Measurements from ENCODE around the gene EXOC3L4. TPM values are rescaled to one million over a fixed set of nuclear protein-coding genes. Genes with fewer than 3 reads are reported as not detected.
A peak's percentile ranks its signal among the peaks of the same experiment; 100 is the strongest.

EXOC3L4 gene
- total RNA-seq, 1 experiment from 2014 or later, result not detected

DNA sequence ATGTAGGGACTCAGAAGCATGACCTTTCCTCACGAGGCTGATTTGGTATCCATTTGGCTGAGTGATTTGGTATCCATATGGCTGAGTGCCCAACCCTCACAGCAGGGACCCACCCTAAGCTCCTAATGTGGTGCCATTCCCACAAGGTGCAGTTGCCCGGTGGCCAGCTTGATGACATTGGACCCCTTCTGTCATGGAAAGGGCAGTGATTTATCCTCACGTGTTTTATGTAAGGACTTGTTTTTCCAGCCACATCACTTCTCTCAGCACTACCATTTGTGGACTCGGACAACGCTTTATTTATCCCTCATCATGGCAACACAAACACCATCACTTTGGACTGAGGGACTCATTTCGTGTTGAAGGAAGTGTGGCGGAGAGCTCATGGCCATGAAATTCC, 28.7 kb upstream of the EXOC3L4 start:
- Histone ChIP-seq H4K20me1 (ENCODE audit: insufficient read depth) (no peaks in the 10 kb centered on the region), H3K9me3 (ENCODE audit: control insufficient read depth in 1 of 2, insufficient read depth in 1 of 2, low read depth in 1 of 2, low read length in 2 of 2) (no peaks in the 10 kb centered on the region), H3K27me3 (ENCODE audit: insufficient read depth, low read length) (no peaks in the 10 kb centered on the region), H3K4me3 (replicated peaks in 1 of 2; ENCODE audit: low read depth in 1 of 2, low read length in 2 of 2) (no peak overlapping the region), H3K4me1 (ENCODE audit: control insufficient read depth in 1 of 2, insufficient read depth in 2 of 2, low read length in 2 of 2) (peaks cover 35 to 51% of the 10 kb centered on the region in 2 experiments), H2AFZ (ENCODE audit: low read depth, low read length, poor library complexity, severe bottlenecking) (no peak overlapping the region), H3K27ac (ENCODE audit: low read depth, low read length) (no peak overlapping the region), H3K36me3 (ENCODE audit: control insufficient read depth in 1 of 2, insufficient read depth in 2 of 2, low read length in 2 of 2) (no peaks in the 10 kb centered on the region), H3K9ac (ENCODE audit: low read length) (no peak overlapping the region), H3K4me2 (ENCODE audit: low read length) (peak overlapping the region; percentile 76), H3K79me2 (ENCODE audit: insufficient read depth, low read length) (no peaks in the 10 kb centered on the region), H3K9me2 (ENCODE audit: insufficient read depth) (no peaks in the 10 kb centered on the region)
- DNase-seq (ENCODE audit: low read depth, low spot score), result no peak
- TF ChIP-seq CEBPB (IDR thresholded peaks at IDR 0.05; ENCODE audit: low read depth) (no peak), SP1 (IDR thresholded peaks at IDR 0.05; ENCODE audit: low read depth) (no peak), JUND (IDR thresholded peaks at IDR 0.05) (no peak), EZH2phosphoT487 (IDR thresholded peaks at IDR 0.05; ENCODE audit: borderline replicate concordance) (no peak), CBX3 (IDR thresholded peaks at IDR 0.05; ENCODE audit: low read depth) (no peak)
- TF ChIP-seq, protein P1, sequence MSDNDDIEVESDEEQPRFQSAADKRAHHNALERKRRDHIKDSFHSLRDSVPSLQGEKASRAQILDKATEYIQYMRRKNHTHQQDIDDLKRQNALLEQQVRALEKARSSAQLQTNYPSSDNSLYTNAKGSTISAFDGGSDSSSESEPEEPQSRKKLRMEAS (IDR thresholded peaks at IDR 0.05), result no peak
- TF ChIP-seq, protein P2, sequence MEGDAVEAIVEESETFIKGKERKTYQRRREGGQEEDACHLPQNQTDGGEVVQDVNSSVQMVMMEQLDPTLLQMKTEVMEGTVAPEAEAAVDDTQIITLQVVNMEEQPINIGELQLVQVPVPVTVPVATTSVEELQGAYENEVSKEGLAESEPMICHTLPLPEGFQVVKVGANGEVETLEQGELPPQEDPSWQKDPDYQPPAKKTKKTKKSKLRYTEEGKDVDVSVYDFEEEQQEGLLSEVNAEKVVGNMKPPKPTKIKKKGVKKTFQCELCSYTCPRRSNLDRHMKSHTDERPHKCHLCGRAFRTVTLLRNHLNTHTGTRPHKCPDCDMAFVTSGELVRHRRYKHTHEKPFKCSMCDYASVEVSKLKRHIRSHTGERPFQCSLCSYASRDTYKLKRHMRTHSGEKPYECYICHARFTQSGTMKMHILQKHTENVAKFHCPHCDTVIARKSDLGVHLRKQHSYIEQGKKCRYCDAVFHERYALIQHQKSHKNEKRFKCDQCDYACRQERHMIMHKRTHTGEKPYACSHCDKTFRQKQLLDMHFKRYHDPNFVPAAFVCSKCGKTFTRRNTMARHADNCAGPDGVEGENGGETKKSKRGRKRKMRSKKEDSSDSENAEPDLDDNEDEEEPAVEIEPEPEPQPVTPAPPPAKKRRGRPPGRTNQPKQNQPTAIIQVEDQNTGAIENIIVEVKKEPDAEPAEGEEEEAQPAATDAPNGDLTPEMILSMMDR (IDR thresholded peaks at IDR 0.05 in 2 of 3, conservative IDR thresholded peaks at IDR 0.05 in 1 of 3; ENCODE audit: borderline replicate concordance in 1 of 3, insufficient read depth in 1 of 3, low read depth in 2 of 3, low read length in 2 of 3), result no peak
- intact Hi-C loops (cut with micrococcal nuclease), result no loop called here
- ChIA-PET POLR2A (no interaction called here), CTCF (no interaction called here), RAD21 (ENCODE audit: low non-redundant PET in 1 of 2, low total read pairs in 2 of 2, uncharacterized antibody in 2 of 2, unreplicated experiment in 2 of 2) (no interaction called here)
- no peak for ATAC-seq
- no TSS peak for BruUV-seq (replicated peaks)

DNA sequence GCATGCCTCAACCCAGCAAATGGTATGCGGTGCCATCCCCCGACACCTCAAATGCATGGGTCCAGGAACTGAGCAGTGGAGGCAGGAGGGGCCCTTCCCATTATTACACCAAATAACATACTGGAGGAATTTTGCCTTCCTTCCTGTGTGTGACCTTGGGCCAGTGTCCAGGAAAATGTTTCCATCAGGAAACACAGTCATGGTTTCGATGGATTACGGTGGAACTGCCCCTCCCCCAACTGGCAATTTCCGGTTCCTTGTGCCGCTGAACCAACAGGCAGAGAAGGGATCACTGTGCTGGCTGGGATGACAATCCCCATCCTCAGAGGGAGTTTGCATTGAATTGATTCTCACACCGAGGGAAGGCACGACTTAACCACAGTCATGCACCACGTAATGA, 28.1 kb upstream of the EXOC3L4 start:
- peaks cover 35 to 56% of the 10 kb centered on the region in 2 experiments for H3K4me1 ChIP-seq (ENCODE audit: control insufficient read depth in 1 of 2, insufficient read depth in 2 of 2, low read length in 2 of 2)
- H2AFZ ChIP-seq (ENCODE audit: low read depth, low read length, poor library complexity, severe bottlenecking), result peak overlapping the region; percentile 71
- no peaks in the 10 kb centered on the region for H4K20me1 ChIP-seq (ENCODE audit: insufficient read depth)
- intact Hi-C loops (cut with micrococcal nuclease), result no loop called here
- no peak for ATAC-seq
- POLR2A ChIA-PET, result no interaction called here
- DNase-seq (ENCODE audit: low read depth, low spot score), result no peak
- H3K4me2 ChIP-seq (ENCODE audit: low read length), result peak overlapping the region; percentile 76
- H3K9me2 ChIP-seq (ENCODE audit: insufficient read depth), result no peaks in the 10 kb centered on the region
- CTCF ChIA-PET, result no interaction called here
- no peak overlapping the region for H3K9ac ChIP-seq (ENCODE audit: low read length)
- no peaks in the 10 kb centered on the region for H3K27me3 ChIP-seq (ENCODE audit: insufficient read depth, low read length)
- no TSS peak for BruUV-seq (replicated peaks)
- H3K36me3 ChIP-seq (ENCODE audit: control insufficient read depth in 1 of 2, insufficient read depth in 2 of 2, low read length in 2 of 2), result no peaks in the 10 kb centered on the region
- H3K9me3 ChIP-seq (ENCODE audit: control insufficient read depth in 1 of 2, insufficient read depth in 1 of 2, low read depth in 1 of 2, low read length in 2 of 2), result no peaks in the 10 kb centered on the region
- H3K79me2 ChIP-seq (ENCODE audit: insufficient read depth, low read length), result no peaks in the 10 kb centered on the region
- no peak overlapping the region for H3K4me3 ChIP-seq (replicated peaks in 1 of 2; ENCODE audit: low read depth in 1 of 2, low read length in 2 of 2)
- RAD21 ChIA-PET (ENCODE audit: low non-redundant PET in 1 of 2, low total read pairs in 2 of 2, uncharacterized antibody in 2 of 2, unreplicated experiment in 2 of 2), result no interaction called here
- 0 out of 2 replicates have a peak overlapping the region, but pooled peaks have one; percentile 20 for H3K27ac ChIP-seq (ENCODE audit: low read depth, low read length)
- TF ChIP-seq POLR2AphosphoS5 (IDR thresholded peaks at IDR 0.05; ENCODE audit: low read depth, low read length) (no peak), CBX3 (IDR thresholded peaks at IDR 0.05; ENCODE audit: low read depth) (no peak), TCF7L2 (IDR thresholded peaks at IDR 0.05; ENCODE audit: borderline replicate concordance, extremely low read depth, insufficient read depth, insufficient read length) (no peak), EZH2phosphoT487 (IDR thresholded peaks at IDR 0.05; ENCODE audit: borderline replicate concordance) (no peak), EGR1 (IDR thresholded peaks at IDR 0.05; ENCODE audit: low read depth) (no peak), SRF (IDR thresholded peaks at IDR 0.05; ENCODE audit: low read depth) (no peak)
- TF ChIP-seq, protein P3, sequence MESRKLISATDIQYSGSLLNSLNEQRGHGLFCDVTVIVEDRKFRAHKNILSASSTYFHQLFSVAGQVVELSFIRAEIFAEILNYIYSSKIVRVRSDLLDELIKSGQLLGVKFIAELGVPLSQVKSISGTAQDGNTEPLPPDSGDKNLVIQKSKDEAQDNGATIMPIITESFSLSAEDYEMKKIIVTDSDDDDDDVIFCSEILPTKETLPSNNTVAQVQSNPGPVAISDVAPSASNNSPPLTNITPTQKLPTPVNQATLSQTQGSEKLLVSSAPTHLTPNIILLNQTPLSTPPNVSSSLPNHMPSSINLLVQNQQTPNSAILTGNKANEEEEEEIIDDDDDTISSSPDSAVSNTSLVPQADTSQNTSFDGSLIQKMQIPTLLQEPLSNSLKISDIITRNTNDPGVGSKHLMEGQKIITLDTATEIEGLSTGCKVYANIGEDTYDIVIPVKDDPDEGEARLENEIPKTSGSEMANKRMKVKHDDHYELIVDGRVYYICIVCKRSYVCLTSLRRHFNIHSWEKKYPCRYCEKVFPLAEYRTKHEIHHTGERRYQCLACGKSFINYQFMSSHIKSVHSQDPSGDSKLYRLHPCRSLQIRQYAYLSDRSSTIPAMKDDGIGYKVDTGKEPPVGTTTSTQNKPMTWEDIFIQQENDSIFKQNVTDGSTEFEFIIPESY (IDR thresholded peaks at IDR 0.05; ENCODE audit: extremely low read depth, insufficient replicate concordance, low read length), result no peak
- TF ChIP-seq, protein P4, sequence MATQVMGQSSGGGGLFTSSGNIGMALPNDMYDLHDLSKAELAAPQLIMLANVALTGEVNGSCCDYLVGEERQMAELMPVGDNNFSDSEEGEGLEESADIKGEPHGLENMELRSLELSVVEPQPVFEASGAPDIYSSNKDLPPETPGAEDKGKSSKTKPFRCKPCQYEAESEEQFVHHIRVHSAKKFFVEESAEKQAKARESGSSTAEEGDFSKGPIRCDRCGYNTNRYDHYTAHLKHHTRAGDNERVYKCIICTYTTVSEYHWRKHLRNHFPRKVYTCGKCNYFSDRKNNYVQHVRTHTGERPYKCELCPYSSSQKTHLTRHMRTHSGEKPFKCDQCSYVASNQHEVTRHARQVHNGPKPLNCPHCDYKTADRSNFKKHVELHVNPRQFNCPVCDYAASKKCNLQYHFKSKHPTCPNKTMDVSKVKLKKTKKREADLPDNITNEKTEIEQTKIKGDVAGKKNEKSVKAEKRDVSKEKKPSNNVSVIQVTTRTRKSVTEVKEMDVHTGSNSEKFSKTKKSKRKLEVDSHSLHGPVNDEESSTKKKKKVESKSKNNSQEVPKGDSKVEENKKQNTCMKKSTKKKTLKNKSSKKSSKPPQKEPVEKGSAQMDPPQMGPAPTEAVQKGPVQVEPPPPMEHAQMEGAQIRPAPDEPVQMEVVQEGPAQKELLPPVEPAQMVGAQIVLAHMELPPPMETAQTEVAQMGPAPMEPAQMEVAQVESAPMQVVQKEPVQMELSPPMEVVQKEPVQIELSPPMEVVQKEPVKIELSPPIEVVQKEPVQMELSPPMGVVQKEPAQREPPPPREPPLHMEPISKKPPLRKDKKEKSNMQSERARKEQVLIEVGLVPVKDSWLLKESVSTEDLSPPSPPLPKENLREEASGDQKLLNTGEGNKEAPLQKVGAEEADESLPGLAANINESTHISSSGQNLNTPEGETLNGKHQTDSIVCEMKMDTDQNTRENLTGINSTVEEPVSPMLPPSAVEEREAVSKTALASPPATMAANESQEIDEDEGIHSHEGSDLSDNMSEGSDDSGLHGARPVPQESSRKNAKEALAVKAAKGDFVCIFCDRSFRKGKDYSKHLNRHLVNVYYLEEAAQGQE (IDR thresholded peaks at IDR 0.05; ENCODE audit: low read depth), result no peak

All from HCT116 (cell line).